Hepatic stellate cell (primary cell): ENCODE data around the gene EGFR.

ENCODE experiments used
- DNase-seq: peaks from one replicate; pipeline ENCODE4 v3.0.0; 2011; ENCODE audit warnings: low spot score

EGFR gene

GRCh38 chr7:55172161-55172560 lies 153.3 kb downstream of the EGFR start:
- DNase-seq: no peak

GRCh38 chr7:55172881-55173609 lies 154.2 kb downstream of the EGFR start:
- DNase-seq: no peak

- no peak for DNase-seq
Measured at GRCh38 chr7:55173671-55174070, 154.9 kb downstream of the EGFR start.

GRCh38 chr7:55174456-55174855 lies 155.6 kb downstream of the EGFR start:
- no peak for DNase-seq

GRCh38 chr7:55174856-55175255 lies 156.0 kb downstream of the EGFR start:
- no peak for DNase-seq

GRCh38 chr7:55177068-55177530 lies 158.3 kb downstream of the EGFR start:
- DNase-seq: no peak

- DNase-seq: no peak
Measured at GRCh38 chr7:55177589-55178261, 158.9 kb downstream of the EGFR start.

- DNase-seq: no peak
Measured at GRCh38 chr7:55178292-55178862, 159.6 kb downstream of the EGFR start.

GRCh38 chr7:55178863-55179773 lies 160.3 kb downstream of the EGFR start:
- DNase-seq: no peak

- DNase-seq: no peak
Measured at GRCh38 chr7:55179931-55180682, 161.3 kb downstream of the EGFR start.

GRCh38 chr7:55180963-55181542 lies 162.2 kb downstream of the EGFR start:
- no peak for DNase-seq

- DNase-seq: no peak
Measured at GRCh38 chr7:55181762-55182161, 162.9 kb downstream of the EGFR start.

- DNase-seq: no peak
Measured at GRCh38 chr7:55183897-55184296, 165.1 kb downstream of the EGFR start.

GRCh38 chr7:55185321-55185802 lies 166.5 kb downstream of the EGFR start:
- no peak for DNase-seq

- DNase-seq: peak; percentile 95
Measured at GRCh38 chr7:55185941-55186609, 167.3 kb downstream of the EGFR start.

GRCh38 chr7:55187701-55188491 lies 169.1 kb downstream of the EGFR start:
- no peak for DNase-seq

GRCh38 chr7:55188590-55189138 lies 169.8 kb downstream of the EGFR start:
- DNase-seq: no peak

GRCh38 chr7:55189146-55189766 lies 170.4 kb downstream of the EGFR start:
- no peak for DNase-seq
